SHP77 treated with DMSO at 0.1 percent for 48 hours (cell line): ENCODE results near the gene TIAL1.
"Not testable (repeated sequence)": the region's sequence is repeated elsewhere in the genome, so short reads cannot be mapped to it uniquely, and the experiment has no call there.

Experiments used
- DNase-seq: peaks from one replicate; lab custom pipeline; 2025; lab: John Stamatoyannopoulos, UW

The TIAL1 gene

DNA sequence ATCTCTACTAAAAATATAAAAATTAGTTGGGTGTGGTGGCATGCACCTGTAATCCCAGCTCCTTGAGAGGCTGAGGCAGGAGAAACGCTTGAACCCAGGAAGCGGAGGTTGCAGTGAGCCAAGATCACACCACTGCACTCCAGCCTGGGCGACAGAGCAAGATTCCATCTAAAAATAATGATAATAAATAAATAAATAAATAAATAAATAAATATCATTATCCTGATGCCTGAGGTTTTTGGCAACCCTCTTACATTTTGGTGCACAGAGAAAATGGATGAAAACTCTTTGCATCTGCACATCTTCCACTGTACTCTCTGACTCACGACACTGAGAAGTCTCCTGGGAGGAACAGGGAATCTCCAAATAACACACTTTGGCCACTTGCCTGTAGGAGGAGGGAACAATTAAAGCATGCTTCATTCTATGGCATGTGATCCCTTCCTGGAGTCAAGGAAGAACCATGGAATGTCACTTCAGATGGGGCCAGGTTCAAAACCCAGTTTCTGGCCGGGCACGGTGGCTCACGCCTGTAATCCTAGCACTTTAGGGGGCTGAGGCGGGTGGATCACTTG is 68.0 kb downstream of the TIAL1 start:
- DNase-seq: not testable (repeated sequence)

DNA sequence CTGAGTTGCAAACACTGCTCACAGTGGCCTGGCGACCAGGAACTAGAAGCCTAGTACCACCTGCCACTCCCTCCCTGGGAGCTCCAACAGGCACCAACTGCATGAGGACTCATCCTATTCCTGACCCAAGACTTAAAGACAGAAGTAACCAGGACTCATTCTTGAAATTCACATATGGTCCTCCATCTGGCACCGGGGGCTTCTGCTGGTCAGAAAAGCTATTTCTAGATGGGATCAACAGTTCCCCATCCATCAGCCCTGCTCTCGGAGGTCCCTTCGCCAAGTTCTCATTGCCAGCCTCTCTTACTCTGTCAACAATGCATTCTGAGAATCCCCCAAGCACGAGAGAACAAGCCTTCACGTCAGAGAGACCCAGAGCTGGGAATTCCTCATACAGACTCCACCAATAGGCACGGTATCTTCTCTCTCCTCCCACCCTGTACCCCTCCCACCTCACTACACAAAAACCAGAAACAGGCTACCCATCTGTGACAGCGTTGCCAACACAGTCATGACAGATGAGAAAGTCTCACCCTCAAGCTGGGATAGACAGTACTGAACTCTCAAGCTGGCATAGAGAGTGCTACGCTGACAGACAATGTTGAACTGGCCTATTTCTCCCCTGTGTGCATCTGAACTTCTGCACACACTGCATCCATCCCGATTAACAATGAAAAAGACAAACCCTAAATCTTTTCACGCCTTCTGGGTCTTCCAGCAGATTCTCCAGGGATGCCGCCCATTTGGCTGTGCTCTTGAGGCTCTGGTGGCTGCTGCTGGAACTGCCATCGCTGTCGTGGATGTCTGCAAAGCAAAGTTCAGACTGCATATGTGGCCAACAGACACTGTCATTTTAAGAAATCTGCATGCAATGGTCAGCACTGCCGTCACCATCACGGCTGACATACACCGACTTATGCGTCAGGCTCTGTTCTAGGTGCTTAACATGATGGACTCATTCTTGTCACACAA is 69.9 kb downstream of the TIAL1 start:
- no peak for DNase-seq

DNA sequence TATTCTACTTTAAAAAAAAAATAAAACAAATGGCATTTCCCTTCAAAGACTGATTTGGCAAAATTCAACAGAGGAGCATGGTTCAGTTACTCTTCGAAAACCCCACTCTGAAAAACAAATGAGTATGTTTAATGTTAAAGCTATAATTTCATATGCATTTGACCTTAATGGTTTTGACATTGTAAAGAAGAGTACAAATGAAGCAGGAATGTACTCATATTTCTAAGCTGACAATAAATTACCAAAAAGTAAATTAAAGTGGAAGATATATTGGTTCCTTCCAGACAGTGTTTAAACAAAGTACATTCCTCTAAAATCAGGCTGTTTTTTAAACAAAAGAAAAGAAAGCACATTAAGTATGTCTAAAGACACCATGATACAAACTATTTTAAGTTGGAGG is 70.6 kb downstream of the TIAL1 start:
- DNase-seq: no peak

DNA sequence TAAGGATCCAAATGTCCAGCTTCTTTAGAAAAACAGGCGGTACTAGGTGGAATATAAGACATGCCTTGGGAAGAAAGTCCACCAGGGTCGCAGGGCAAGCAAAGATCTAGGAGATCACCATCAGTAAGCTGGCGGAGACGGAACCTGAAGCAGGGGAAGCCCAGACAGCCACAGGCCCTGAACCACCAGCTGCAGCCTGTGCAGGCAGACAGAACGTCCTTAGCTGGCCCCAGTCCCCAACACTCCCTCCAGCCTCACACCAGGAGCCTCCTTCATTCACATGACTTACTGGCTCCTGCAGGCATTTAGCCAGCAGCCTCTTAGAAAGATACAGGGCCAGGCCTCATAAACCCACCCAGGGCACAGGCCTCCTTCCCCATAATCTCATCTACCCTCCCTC is 71.6 kb downstream of the TIAL1 start:
- DNase-seq: no peak

DNA sequence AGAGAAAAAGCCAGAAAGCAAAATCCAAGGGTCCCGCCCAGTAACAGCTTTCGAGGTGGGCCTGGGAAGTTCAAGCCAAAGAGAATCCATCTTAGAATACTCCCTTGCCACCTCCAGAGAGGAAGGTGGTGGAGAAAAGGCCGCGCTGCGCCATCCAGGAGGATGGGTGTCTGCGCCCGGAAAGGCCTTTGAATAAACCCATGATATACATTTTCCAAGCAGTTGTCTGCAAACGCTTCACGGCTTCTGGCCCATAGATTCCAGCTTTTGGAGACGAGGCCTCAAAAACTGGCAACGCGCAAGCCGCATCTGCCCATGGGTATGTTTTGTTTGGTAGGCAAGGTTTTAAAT is 72.1 kb downstream of the TIAL1 start:
- no peak for DNase-seq

DNA sequence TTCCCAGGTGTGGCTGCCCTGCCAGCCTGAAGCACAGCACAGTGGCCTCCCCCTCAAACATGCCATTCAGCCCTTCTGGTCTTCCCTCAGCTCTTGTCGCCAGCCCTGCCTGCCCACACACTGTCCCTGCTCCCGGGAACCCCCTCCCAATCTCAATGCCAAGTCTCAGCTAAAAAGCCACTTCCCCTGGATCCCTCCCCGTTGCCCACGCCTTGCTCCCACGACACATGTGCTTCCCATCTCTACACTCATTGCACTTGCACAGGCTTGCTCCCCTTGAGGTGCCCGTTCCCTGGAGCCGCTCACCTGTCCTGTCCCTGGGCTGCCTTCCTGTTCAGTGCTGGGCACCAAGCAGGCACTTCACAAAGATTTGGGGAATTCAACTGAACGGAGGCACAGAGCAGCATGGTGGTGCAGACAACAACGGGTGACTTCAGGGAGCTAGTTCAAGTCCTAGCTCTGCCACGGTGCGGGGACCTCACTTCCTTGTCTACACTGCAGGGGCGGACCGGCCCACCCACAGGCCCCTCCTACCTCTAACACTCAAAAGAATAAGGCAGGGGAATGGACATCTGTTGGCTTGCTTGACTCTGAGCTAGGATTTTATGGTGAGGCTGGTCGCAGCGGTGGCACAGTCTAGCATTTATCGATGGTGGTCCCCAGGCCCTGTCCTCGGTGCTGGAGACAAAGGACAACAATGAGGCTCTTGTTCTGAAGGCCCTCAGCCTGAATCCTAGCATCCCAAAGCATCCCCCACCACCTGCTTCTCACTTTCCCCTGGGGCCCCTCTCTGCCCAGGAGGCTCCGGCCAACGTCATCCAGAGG is 72.7 kb downstream of the TIAL1 start:
- no peak for DNase-seq
